GM19452 (cell line): Measurements from ENCODE around the gene SPTSSA.

Source experiments
- ATAC-seq: cut with Tn5 transposase; IDR thresholded peaks from one replicate; pipeline ENCODE4 v1.9.1; 2021; ENCODE audit not compliant: unreplicated experiment

Gene SPTSSA

DNA sequence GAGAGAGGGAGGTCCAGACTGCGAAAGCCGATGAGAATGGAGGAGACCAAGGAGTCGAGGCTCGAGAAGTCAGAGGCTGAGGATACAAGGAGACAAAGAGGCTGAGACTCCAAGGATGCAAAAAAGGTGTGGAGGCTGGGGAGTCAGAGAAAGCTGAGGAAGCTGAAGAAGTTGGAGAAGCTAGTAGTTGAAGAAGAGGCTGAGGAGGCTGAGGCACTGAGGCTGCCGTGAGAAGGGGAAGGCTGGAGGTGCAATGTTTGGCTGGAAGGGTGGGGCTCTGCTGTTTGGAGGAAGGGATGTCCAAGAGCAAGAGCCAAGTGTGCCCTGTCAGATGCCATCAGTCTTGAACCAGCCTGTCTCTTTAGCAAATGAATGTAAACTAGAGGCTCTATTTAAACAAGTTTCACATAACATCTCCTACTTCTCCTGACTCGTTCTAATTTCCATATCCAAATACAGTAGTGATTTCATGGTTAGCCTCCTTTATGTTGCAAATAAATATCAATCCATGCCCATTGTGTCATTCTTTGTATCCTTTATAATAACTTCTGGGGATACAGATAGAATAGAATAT, 10.8 kb upstream of the SPTSSA start:
- ATAC-seq, result no peak

DNA sequence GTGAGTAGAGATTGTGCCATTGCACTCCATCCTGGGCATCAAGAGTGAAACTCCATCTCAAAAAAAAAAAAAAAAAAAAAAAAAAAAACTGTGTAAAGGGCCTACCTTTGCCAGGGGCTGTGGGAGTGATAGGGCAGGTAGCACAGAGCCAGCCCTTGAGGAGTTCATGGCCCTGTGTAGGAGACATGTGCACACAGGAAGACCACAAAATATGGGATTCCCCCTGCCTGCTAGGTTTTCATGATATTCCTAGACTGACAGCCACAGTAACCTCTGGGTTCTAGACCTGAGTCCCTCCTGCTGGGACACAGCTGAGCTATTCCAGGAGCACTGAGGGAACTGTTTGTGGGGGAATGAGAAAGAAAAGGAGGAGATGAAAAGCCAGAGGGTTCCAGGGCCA, 8.3 kb upstream of the SPTSSA start:
- no peak for ATAC-seq

- no peak for ATAC-seq
Measured at GRCh38 chr14:34466691-34467090, 4.7 kb upstream of the SPTSSA start.

- no peak for ATAC-seq
Measured at GRCh38 chr14:34465069-34465859, 3.2 kb upstream of the SPTSSA start.

GRCh38 chr14:34463598-34463961, 1.5 kb upstream of the SPTSSA start:
- no peak for ATAC-seq

DNA sequence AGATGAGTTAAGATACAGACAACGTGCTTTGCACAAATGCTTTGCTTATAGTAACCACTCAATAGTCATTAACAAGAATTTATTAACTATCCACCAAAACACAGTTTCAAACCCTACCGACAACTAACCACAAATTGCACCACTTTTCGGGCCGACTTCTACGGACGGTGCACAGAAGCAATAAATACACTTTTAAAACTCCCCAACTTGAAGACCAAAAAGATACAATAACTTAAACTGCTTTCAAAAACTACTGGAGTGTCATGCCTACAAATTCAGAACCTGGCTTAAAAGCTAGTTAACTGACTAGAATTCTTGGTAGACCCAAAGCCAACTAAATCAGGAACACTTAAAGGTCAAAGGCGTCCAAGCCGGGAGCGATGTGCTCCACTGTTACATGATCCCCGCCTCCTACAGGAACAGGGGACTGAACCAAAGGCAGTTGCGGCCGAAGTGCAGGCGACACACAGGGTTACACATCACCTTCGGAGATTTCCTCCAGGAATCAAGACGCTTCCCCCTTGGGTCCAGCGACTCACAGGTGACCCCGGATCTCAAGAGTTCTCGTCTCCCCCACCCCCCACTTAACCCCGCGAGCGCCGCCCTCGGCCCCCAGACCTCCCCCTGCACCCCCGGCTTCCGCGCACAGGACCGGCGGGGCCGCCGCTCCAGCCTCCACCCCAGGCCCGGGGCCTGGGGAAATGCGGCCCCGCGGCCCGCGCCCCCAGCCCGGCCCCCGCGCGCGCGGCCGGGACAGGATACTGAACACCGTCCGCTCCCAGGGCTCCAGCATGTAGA, 507 bp downstream of the SPTSSA start:
- peak; percentile 34 for ATAC-seq

GRCh38 chr14:34460841-34461240, 1.2 kb downstream of the SPTSSA start:
- ATAC-seq, result no peak

GRCh38 chr14:34460295-34460694, 1.7 kb downstream of the SPTSSA start:
- no peak for ATAC-seq

- ATAC-seq, result no peak
Measured at GRCh38 chr14:34457186-34457585, 4.9 kb downstream of the SPTSSA start.

GRCh38 chr14:34453226-34453625, 8.8 kb downstream of the SPTSSA start:
- ATAC-seq, result no peak

DNA sequence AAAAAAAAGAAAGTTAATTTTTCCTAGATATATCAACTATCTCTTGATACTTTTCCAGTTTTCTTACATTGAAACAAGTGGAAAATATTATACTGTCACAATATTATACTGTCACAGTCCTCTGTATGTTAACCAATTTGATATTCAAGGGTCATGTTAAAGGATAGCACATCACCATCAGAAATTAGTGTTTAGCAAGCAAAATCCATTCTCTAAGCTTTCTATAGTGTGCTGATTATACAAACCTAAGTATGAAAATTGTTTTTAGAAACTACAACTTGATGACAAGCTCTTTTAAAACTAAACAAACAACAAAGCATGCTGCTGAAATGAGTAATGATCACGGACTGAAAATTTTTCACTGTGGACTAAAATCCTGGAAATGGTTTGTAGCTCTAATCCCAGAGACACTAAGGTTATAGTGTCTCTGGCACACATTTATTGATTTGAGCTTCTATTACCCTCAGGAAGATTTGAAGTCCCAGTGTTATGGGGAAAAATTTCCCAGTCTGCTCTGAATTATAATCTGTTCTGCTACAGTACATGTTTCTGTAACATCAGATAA, 9.7 kb downstream of the SPTSSA start:
- no peak for ATAC-seq

- no peak for ATAC-seq
Measured at GRCh38 chr14:34450958-34451357, 11.1 kb downstream of the SPTSSA start.

DNA sequence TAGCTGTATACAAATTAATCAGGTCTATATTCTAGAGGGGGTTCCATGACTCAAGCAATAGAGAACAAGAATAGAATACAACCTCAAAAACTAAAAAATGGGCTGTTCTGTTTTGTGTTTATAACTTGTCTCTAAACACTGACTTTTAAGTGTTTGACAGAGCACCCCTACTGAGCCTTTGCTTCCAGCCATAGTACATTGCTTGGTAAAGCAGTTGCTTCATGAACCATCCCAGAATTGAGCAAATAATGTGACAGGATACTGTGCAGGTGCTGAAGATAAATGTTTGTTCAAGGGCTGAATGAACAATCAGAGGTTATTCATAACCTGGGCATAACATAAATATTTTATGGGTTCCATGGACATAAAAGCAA, 11.5 kb downstream of the SPTSSA start:
- ATAC-seq, result no peak

DNA sequence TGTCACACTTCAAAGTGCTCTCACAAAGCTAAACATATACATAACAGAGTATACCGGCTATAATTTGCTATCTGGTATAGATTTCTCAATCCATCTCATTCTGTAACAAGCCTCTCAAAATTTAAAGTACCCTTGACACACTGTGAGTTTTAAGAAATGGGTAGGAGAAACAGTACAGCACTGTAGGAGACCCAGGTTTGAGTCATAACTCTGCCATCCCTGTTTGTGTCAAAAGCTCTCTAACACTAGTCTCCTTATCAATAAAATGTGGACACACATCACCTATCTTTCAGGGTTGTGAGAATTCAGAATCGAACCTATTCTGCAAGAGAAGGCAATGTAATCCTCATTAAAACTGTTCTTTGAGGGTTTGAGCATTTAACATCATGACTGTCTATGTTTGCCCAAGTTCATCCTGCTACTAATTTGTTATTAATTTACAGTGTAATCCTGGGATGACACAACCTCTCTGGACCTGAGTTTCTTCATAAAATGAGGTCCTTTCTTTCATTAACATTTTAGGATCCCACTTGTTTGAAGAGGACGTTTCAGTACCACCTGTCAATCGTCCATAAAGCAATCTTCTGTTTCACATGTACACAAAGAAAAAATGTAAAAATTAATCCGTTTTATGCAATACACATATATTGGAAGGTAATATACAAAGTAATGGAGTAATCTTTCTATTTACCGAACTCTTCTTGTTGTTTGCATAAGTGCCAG, 12.1 kb downstream of the SPTSSA start:
- no peak for ATAC-seq

DNA sequence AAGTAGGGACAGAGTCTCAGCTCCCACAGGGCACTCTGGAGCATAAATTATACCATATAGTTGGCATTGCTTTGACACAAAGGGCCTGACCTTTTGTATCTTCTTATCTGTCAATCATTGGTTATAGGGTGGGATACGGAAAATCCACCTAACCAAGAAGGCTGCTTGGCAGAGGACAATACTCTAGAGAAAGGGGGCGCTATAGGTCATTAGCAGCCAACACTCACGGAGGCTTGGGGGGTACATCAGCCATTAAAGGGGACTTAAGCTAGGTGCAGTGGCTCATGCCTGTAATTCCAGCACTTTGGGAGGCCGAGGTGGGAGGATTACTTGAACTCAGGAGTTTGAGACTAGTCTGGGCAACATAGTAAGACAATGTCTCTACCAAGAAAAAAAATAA, 22.9 kb downstream of the SPTSSA start:
- no peak for ATAC-seq

- ATAC-seq, result no peak
Measured at GRCh38 chr14:34438438-34438837, 23.6 kb downstream of the SPTSSA start.

- ATAC-seq, result no peak
Measured at GRCh38 chr14:34437729-34438080, 24.3 kb downstream of the SPTSSA start.

DNA sequence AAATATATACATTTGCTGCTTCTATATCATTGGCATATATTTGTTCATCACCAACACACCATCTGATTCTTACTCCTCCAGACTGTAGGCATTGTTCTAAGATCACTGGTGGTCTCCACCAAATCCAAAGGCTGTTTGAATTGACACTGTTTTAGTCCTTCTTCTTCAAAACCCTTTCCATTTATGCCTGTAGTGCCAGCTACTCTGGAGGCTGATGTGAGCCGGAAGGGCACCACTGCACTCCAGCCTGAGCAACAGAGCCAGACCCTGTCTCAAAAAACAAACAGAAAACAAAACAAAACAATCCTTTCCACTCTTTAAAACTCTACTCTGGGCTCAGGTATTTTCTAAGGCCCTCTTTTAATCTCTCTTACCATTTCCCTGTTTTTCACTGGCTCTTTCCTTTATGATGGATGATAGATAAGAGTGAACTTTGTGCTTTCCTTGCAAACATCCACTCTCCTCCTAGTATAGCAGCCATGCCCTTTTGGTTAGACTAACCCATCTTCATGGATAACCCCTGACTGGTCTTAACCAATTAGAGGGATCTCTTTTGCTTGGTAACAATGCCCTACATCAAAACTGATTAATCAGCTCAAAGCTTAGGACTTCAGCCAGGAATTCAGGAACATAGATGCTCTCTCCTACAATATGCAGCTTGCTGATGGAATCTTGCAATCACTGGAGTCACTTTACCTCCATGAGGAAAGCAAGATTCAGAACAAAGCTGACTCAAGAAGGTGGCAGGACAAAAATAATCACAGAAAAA, 24.9 kb downstream of the SPTSSA start:
- no peak for ATAC-seq

DNA sequence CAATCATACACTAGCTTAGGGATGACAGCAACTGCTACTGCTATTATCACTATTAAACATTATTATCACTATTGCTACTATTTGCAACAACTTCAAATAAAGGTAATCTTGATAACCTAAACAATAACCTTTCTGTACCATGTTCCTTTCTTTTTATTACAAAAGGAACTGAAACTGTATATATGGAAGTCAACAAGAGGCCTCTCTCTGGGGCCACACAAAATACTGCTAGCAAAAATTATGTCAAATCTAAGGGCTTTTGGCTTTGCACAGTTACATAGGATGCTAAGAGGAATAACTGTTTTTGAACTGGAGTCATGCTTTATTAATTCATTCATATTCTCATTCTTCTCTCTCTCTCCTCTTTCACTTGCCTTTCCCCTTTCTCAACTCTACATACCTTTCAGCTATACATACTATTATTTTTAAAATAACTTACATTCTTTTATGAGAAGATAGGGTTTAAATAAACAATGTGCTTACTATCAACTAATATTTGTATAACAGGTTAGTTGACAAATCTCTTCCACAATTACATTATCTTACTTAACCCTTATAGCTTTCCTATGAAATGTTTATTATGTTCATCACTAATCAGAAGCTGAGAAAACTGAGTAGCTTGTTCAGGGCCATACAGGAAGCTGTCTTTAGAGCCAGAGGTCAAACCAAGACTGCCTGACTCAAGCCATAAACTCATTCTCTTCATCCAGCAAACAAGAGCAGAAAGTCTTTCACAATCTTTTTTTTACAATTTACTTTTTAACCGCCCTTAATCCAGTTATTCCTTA, 25.7 kb downstream of the SPTSSA start:
- ATAC-seq, result no peak

GRCh38 chr14:34433957-34434356, 28.1 kb downstream of the SPTSSA start:
- no peak for ATAC-seq
